CD4-positive, alpha-beta T cell treated with Interleukin-1 beta for 1 hour (primary cell): ENCODE data around the gene ULK3.
"Not testable (repeated sequence)": the region's sequence is repeated elsewhere in the genome, so short reads cannot be mapped to it uniquely, and the experiment has no call there.

Experiments
- DNase-seq, 2 donors: peaks; one replicate each; pipeline ENCODE4 v3.0.0-alpha.2; 2020 to 2022

The ULK3 gene, protein sequence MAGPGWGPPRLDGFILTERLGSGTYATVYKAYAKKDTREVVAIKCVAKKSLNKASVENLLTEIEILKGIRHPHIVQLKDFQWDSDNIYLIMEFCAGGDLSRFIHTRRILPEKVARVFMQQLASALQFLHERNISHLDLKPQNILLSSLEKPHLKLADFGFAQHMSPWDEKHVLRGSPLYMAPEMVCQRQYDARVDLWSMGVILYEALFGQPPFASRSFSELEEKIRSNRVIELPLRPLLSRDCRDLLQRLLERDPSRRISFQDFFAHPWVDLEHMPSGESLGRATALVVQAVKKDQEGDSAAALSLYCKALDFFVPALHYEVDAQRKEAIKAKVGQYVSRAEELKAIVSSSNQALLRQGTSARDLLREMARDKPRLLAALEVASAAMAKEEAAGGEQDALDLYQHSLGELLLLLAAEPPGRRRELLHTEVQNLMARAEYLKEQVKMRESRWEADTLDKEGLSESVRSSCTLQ

GRCh38 chr15:74842581-74843444 lies at the start of gene ULK3:
Gene ULK3 (minus strand): TSS chr15:74843156. CDS start chr15:74843105, 51 bp downstream.
- peak; percentile 92 to 93 for DNase-seq

GRCh38 chr15:74892313-74892712 lies 49.4 kb upstream of the ULK3 start:
- DNase-seq = no peak

DNA sequence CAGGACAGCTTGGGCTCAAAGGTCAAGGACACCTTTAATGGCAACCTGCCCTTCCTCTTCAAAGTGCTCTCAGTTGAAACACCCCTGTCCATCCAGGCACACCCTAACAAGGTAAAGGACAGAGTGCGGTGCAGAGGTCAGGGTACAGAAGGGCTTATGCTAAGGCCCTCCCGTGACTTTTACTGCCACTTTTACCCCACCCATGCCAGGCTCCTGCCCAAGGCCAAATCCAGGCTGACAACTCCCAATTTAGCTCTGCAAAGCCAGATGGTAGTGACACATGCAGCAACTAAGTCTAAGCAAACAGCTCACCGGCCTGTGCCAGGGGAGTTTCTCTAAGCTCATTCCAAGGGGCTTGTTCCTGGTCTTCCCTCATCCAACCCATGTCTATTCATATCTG lies 48.5 kb upstream of the ULK3 start:
- DNase-seq = no peak

GRCh38 chr15:74890665-74890960 lies 47.7 kb upstream of the ULK3 start:
- no peak for DNase-seq

GRCh38 chr15:74889883-74890664 lies 47.1 kb upstream of the ULK3 start, which contains the start of gene MPI:
Gene MPI (plus strand): TSS chr15:74890042. CDS start chr15:74890074, 32 bp downstream.
- peak; percentile 84 to 87 for DNase-seq

GRCh38 chr15:74889390-74889882 lies 46.5 kb upstream of the ULK3 start:
- DNase-seq = no peak

- no peak for DNase-seq
These were observed 45.8 kb upstream of the ULK3 start for GRCh38 chr15:74888716-74889115.

GRCh38 chr15:74887537-74888193 lies 44.7 kb upstream of the ULK3 start:
- DNase-seq = not testable (repeated sequence)

DNA sequence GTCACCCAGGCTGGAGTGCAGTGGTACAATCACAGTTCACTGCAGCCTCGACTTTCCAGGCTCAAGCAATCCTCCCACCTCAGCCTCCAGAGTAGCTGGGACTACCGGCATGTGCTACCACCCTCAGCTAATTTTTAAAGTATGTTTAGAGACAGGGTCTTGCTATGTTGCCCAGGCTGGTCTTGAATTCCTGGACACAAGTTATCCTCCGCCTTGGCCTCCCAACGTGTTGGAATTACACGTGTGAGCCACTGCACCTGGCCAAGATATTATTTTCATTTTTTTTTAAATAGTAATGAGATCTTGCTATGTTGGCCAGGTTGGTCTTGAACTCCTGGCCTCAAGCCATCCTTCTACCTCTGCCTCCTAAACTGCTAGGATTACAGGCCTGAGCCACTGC lies 42.5 kb upstream of the ULK3 start:
- no peak for DNase-seq

- DNase-seq = no peak
These were observed 41.7 kb upstream of the ULK3 start for GRCh38 chr15:74884428-74885223.

DNA sequence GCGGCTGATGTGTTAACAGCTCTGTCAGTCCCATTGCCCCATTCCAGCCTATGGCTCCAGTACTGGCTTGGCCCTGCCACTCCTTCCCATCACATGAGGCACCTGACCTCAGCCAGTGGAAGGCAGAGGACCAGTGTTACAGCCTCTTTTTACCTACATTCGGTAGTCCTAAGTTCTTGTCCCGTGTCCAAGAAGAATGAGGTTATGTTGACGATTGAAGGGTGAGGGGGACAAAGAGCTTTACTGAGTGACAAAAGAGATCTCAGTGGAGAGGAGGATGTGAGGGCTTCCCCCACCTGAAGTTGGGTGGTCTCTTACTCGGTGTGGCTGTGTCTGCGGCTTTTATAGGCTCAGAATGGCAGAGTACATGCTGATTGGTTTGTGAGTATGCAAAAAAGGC lies 39.6 kb upstream of the ULK3 start:
- no peak for DNase-seq

GRCh38 chr15:74878273-74878672 lies 35.3 kb upstream of the ULK3 start:
- DNase-seq = no peak

- peak in 1 of 2 donors; percentile 24 for DNase-seq
These were observed 30.9 kb upstream of the ULK3 start for GRCh38 chr15:74873756-74874424.

GRCh38 chr15:74873036-74873755 lies 30.2 kb upstream of the ULK3 start, which contains the start of gene SCAMP2:
Gene SCAMP2 (minus strand): TSS chr15:74873365. CDS start chr15:74873255, 110 bp downstream.
- peak; percentile 91 to 93 for DNase-seq

DNA sequence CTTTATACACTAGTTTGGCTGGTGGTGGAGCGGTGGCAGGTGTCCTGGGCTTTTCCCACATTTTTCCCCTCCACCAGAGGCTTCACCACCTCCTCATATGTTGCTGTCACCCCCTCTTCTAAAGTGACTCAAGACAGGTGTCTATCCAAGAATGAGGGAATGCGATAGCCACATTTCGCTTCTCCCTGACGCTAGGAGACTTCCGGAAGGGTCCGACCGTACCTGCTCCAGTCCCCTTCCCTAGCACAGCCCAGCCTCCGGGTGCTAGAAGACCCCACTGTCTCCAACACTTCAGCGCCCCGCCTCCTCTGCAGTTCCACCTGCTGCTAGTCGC lies 29.7 kb upstream of the ULK3 start:
- DNase-seq = no peak

- DNase-seq = no peak
These were observed 27.7 kb upstream of the ULK3 start for GRCh38 chr15:74870436-74871215.

DNA sequence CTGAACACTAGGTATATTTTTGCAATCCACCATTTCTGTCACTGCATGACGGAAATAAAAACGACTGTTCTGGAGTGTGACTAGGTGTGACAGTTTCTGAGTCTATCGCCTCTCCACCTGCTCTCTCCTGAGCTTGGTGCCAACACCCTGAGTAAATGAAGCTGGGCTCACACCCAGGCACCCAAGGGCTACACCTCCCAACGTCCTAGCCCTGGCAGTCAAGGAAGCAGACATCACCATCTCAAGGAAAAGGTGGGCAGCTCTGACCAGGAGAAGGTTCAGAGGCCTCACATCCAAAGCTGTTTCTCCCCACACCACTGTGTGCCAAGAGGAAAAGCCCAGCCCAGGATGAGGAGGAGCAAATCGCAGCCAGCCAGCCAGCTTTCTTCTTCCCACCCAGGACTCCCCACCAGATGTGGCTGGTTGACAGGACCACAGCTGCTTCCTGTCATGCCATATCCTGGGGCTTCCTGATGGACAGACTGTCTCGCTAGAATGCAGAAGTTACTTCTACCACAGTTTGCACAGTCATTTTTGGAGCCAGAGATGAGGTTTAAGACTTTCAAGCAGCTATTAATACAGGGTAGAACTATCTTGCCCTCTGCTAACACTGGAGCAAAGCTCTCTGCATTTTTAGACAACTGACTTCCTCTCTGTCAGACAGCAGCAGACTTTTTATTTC lies 26.9 kb upstream of the ULK3 start:
- peak; percentile 35 to 56 for DNase-seq

DNA sequence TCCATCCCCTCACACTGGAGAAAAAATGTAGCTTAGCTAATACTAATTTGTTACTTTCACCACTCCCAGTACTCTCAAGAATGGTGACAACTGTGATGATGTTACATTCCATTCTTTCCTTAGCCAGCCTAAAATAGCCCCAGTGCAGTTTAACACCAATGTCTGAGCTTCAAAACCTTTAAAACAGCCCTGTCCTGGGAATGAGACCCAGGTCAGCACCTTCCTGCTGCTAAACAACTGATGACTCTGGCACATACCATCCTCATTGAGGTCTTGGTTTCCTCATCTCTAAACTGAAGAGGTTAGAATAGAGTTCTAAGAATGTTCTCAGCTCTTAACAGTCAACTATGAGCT lies 26.4 kb upstream of the ULK3 start:
- no peak for DNase-seq

- DNase-seq = no peak
These were observed 25.1 kb upstream of the ULK3 start for GRCh38 chr15:74868059-74868458.
